H1 (cell line): Measurements from ENCODE around the gene PGLYRP2. TPM values are rescaled to one million over a fixed set of nuclear protein-coding genes. Genes with fewer than 3 reads are reported as not detected.

Source experiments
- CTCF ChIA-PET: fragments of 300-600 bp; sonication (Branson Sonifier 250); formaldehyde crosslinking; loops from one replicate; lab custom pipeline; 2021; ENCODE audit not compliant: partially characterized antibody; lab: Charles Lee
- POLR2A ChIA-PET: fragments of 300-600 bp; sonication (Branson Sonifier 250); formaldehyde crosslinking; loops from one replicate; lab custom pipeline; 2021; ENCODE audit warnings: inconsistent platforms; ENCODE audit not compliant: partially characterized antibody; lab: Charles Lee
- DNase-seq, 2 experiments: peaks; one replicate each; pipeline versions ENCODE4 v3.0.0 to v3.0.0-alpha.2; 2010 to 2022; ENCODE audit warnings: low spot score in 2 of 2, low read depth in 1 of 2, mixed read lengths in 1 of 2
- FAIRE-seq: peaks from 2 replicates; lab custom pipeline; 2011; peaks lifted over from hg19 to GRCh38; lab: Jason Lieb, UNC
- H2AFZ ChIP-seq: 2 replicates; pipeline ENCODE4 v1.8.1; 2012; ENCODE audit warnings: low read length, inconsistent platforms
- H2AK5ac ChIP-seq: 2 replicates; pipeline ENCODE4 v1.6.1; 2013; ENCODE audit warnings: low read depth, low read length
- H2BK120ac ChIP-seq: replicated peaks from 2 replicates; pipeline ENCODE3; 2013; ENCODE audit warnings: low read depth, low read length, inconsistent platforms
- H2BK12ac ChIP-seq: 2 replicates; pipeline ENCODE4 v1.6.1; 2013; ENCODE audit warnings: low read depth, low read length
- H2BK15ac ChIP-seq: 2 replicates; pipeline ENCODE4 v1.6.1; 2013; ENCODE audit warnings: low read length
- H2BK20ac ChIP-seq: 2 replicates; pipeline ENCODE4 v1.6.1; 2013; ENCODE audit warnings: low read length
- H2BK5ac ChIP-seq: 2 replicates; pipeline ENCODE4 v1.6.1; 2013; ENCODE audit warnings: low read depth, low read length
- H3K14ac ChIP-seq: 2 replicates; pipeline ENCODE4 v1.6.1; 2013; ENCODE audit warnings: inconsistent platforms; ENCODE audit not compliant: insufficient read length
- H3K18ac ChIP-seq: 2 replicates; pipeline ENCODE4 v1.6.1; 2013; ENCODE audit warnings: low read length; ENCODE audit errors: extremely low read depth
- H3K23ac ChIP-seq: 2 replicates; pipeline ENCODE4 v1.6.1; 2013; ENCODE audit warnings: inconsistent platforms; ENCODE audit not compliant: insufficient read length
- H3K23me2 ChIP-seq: 2 replicates; pipeline ENCODE4 v1.6.1; 2013; ENCODE audit warnings: low read depth, low read length
- H3K27ac ChIP-seq: 2 replicates; pipeline ENCODE4 v1.6.1; 2011; ENCODE audit warnings: low read depth, low read length, inconsistent platforms
- H3K27me3 ChIP-seq, 4 experiments: replicated peaks in 1 of 4; 1 replicate in 1 of 4; 2 replicates in 3 of 4; pipeline versions ENCODE4 v1.6.1 to v1.8.1; 2011 to 2013; ENCODE audit warnings: low read length in 3 of 4, mild to moderate bottlenecking in 3 of 4, inconsistent platforms in 2 of 4, mixed read lengths in 2 of 4, moderate library complexity in 1 of 4; ENCODE audit not compliant: control insufficient read depth in 3 of 4, insufficient read depth in 3 of 4; ENCODE audit errors: extremely low read depth in 1 of 4
- H3K36me3 ChIP-seq, 4 experiments: 2 replicates each; pipeline versions ENCODE4 v1.6.1 to v1.8.1; 2011 to 2013; ENCODE audit warnings: mild to moderate bottlenecking in 4 of 4, low read length in 3 of 4, moderate library complexity in 2 of 4, control low read depth in 1 of 4, inconsistent platforms in 1 of 4; ENCODE audit not compliant: insufficient read depth in 4 of 4, control insufficient read depth in 2 of 4
- H3K4ac ChIP-seq: replicated peaks from 2 replicates; pipeline ENCODE3; 2013; ENCODE audit warnings: low read length, low read depth, mixed read lengths, inconsistent platforms; ENCODE audit not compliant: insufficient read length
- H3K4me1 ChIP-seq, 4 experiments: replicated peaks in 1 of 4; 1 replicate in 1 of 4; 2 replicates in 3 of 4; pipeline versions ENCODE4 v1.6.1 to v1.8.1; 2011 to 2013; ENCODE audit warnings: low read length in 3 of 4, inconsistent platforms in 2 of 4, mixed read lengths in 1 of 4; ENCODE audit not compliant: insufficient read depth in 4 of 4, control insufficient read depth in 3 of 4
- H3K4me2 ChIP-seq, 2 experiments: 2 replicates each; pipeline versions ENCODE4 v1.6.1 to v1.8.1; 2011 to 2013; ENCODE audit warnings: low read depth in 2 of 2, low read length in 2 of 2, control low read depth in 1 of 2, inconsistent platforms in 1 of 2, mild to moderate bottlenecking in 1 of 2; ENCODE audit not compliant: insufficient read depth in 1 of 2
- H3K4me3 ChIP-seq, 4 experiments: fragments of 200-600, 300-600 bp in 1 of 4; sonication (generic), shearing (Covaris generic), sonication (Bioruptor Twin) in 1 of 4; 2 replicates each; pipeline versions ENCODE4 v1.5.1 to v1.8.1; 2011 to 2016; ENCODE audit warnings: low read length in 4 of 4, low read depth in 3 of 4, control low read depth in 2 of 4, inconsistent platforms in 2 of 4, mild to moderate bottlenecking in 2 of 4, mixed read lengths in 1 of 4, moderate library complexity in 1 of 4; ENCODE audit not compliant: insufficient read depth in 2 of 4; ENCODE audit errors: extremely low read depth in 1 of 4
- H3K56ac ChIP-seq: replicated peaks from 2 replicates; pipeline ENCODE3; 2013; ENCODE audit warnings: low read depth, mild to moderate bottlenecking, mixed read lengths, low read length, inconsistent platforms; ENCODE audit not compliant: insufficient read length
- H3K79me1 ChIP-seq: 2 replicates; pipeline ENCODE4 v1.6.1; 2013; ENCODE audit warnings: low read depth, low read length, control low read depth
- H3K79me2 ChIP-seq, 2 experiments: 2 replicates each; pipeline versions ENCODE4 v1.6.1 to v1.8.1; 2012 to 2013; ENCODE audit warnings: low read length in 2 of 2, mild to moderate bottlenecking in 2 of 2, inconsistent platforms in 1 of 2; ENCODE audit not compliant: insufficient read depth in 2 of 2, control insufficient read depth in 1 of 2
- H3K9ac ChIP-seq, 4 experiments: replicated peaks in 1 of 4; 1 replicate in 1 of 4; 2 replicates in 3 of 4; pipeline versions ENCODE4 v1.6.1 to v1.8.1; 2011 to 2013; ENCODE audit warnings: low read depth in 3 of 4, low read length in 3 of 4, control low read depth in 2 of 4, mild to moderate bottlenecking in 2 of 4, moderate library complexity in 2 of 4, inconsistent platforms in 1 of 4; ENCODE audit errors: extremely low read depth in 1 of 4
- H3K9me3 ChIP-seq, 2 experiments: 2 replicates each; pipeline versions ENCODE4 v1.6.1 to v1.8.1; 2012 to 2013; ENCODE audit warnings: mild to moderate bottlenecking in 2 of 2, moderate library complexity in 2 of 2, control low read depth in 1 of 2, inconsistent platforms in 1 of 2, low read depth in 1 of 2, low read length in 1 of 2, mixed read lengths in 1 of 2; ENCODE audit not compliant: insufficient read depth in 2 of 2
- H4K20me1 ChIP-seq, 2 experiments: replicated peaks in 1 of 2; 2 replicates each; pipeline versions ENCODE3 to v1.8.1; 2011 to 2013; ENCODE audit warnings: inconsistent platforms in 2 of 2, low read length in 2 of 2, mild to moderate bottlenecking in 1 of 2; ENCODE audit not compliant: insufficient read depth in 2 of 2, control insufficient read depth in 1 of 2
- H4K5ac ChIP-seq: 2 replicates; pipeline ENCODE4 v1.6.1; 2013; ENCODE audit warnings: low read length, low read depth, mixed read lengths, inconsistent platforms; ENCODE audit not compliant: insufficient read length
- H4K8ac ChIP-seq: 2 replicates; pipeline ENCODE4 v1.8.0; 2013; ENCODE audit warnings: mild to moderate bottlenecking, moderate library complexity, low read length, inconsistent platforms; ENCODE audit not compliant: insufficient read depth; ENCODE audit errors: extremely low read depth
- H4K91ac ChIP-seq: replicated peaks from 2 replicates; pipeline ENCODE3; 2013; ENCODE audit warnings: low read length, mixed read lengths, inconsistent platforms; ENCODE audit not compliant: insufficient read length
- CREB1 ChIP-seq: IDR thresholded peaks from 2 replicates; pipeline ENCODE4 v1.6.1; 2012; ENCODE audit warnings: inconsistent platforms
- FOSL1 ChIP-seq: IDR thresholded peaks from 2 replicates; pipeline ENCODE4 v1.6.1; 2011; ENCODE audit warnings: mild to moderate bottlenecking, low read depth, low read length, moderate library complexity; ENCODE audit not compliant: insufficient read depth
- RAD21 ChIP-seq, 2 experiments: IDR thresholded peaks in 1 of 2; conservative IDR thresholded peaks in 1 of 2; 2 replicates each; pipeline ENCODE4 v1.6.1; 2011; ENCODE audit warnings: low read depth in 2 of 2, low read length in 2 of 2, improper control_type of control experiment in 1 of 2, inconsistent platforms in 1 of 2, mild to moderate bottlenecking in 1 of 2, moderate library complexity in 1 of 2
- SIX5 ChIP-seq: IDR thresholded peaks from 2 replicates; pipeline ENCODE4 v1.6.1; 2011; ENCODE audit warnings: mild to moderate bottlenecking, low read depth, low read length
- TCF12 ChIP-seq: IDR thresholded peaks from 2 replicates; pipeline ENCODE4 v1.6.1; 2011; ENCODE audit warnings: low read depth, mild to moderate bottlenecking, low read length
- WGBS, 2 experiments: shearing (Covaris generic) in 1 of 2; methylation state at CpG; one replicate each; pipeline versions ENCODE4 v1.1.6 to v1.1.7; 2013 to 2015; ENCODE audit warnings: low lambda C conversion rate in 2 of 2, mixed read lengths in 2 of 2, inconsistent platforms in 1 of 2, low coverage in 1 of 2, missing lambda C conversion rate in 1 of 2; ENCODE audit not compliant: insufficient replicate concordance in 2 of 2, insufficient coverage in 1 of 2, insufficient read length in 1 of 2; ENCODE audit errors: extremely low coverage in 1 of 2, missing lambda C conversion rate in 1 of 2; 5-methylcytosine and 5-hydroxymethylcytosine counted together
- polyA plus RNA-seq, 7 experiments: library from polyadenylated mRNA; depleted of rRNA in 3 of 7; stranded (reverse) in 5 of 7; unstranded in 2 of 7; fragments of >200 nt in 5 of 7; fragments of 200-250 nt in 2 of 7; gene quantifications; 1 replicate in 5 of 7; 2 replicates in 1 of 7; 4 replicates in 1 of 7; pipeline versions ENCODE4 v1.2.1 to v1.2.3, GENCODE V29; 2011 to 2013; ENCODE audit warnings: missing spikeins in 2 of 7, mixed read lengths in 2 of 7
- total RNA-seq: library from RNA; stranded (reverse); fragmentation: NEBNext Ultra II Directional; extraction: Animal tissue kit (Norgen Biotek cat#: 25700); gene quantifications from 2 replicates; pipeline ENCODE4 v1.2.1, GENCODE V29; 2021

Gene PGLYRP2
- total and polyA plus RNA-seq, 2 of the 8 experiments (the other 6 are each of a cell fraction or from before 2014, with no cell fraction given), result not detected

GRCh38 chr19:15424121-15424520 is 55.2 kb downstream of the PGLYRP2 start:
- Histone ChIP-seq H3K14ac (no peak overlapping the region), H3K4me3 (no peak overlapping the region), H3K23ac (no peak overlapping the region), H3K4ac (no peak overlapping the region), H3K23me2 (no peaks in the 10 kb centered on the region), H4K5ac (no peak overlapping the region), H3K4me2 (no peak overlapping the region), H3K9ac (no peak overlapping the region), H3K4me1 (no peaks in the 10 kb centered on the region), H4K91ac (no peak overlapping the region), H3K27ac (no peak overlapping the region), H2BK5ac (no peak overlapping the region), H2AFZ (no peak overlapping the region), H4K8ac (no peak overlapping the region), H2BK20ac (no peak overlapping the region), H4K20me1 (peaks cover 2 to 8% of the 10 kb centered on the region in 2 experiments), H3K27me3 (no peaks in the 10 kb centered on the region), H3K36me3 (peaks cover 2 to 44% (median 21%) of the 10 kb centered on the region in 4 experiments; a peak in 6 of 8 replicates), H2BK12ac (no peak overlapping the region), H2AK5ac (no peak overlapping the region), H2BK120ac (no peak overlapping the region), H3K79me2 (peaks cover 0 to 4% of the 10 kb centered on the region in 2 experiments; a peak in 1 of 4 replicates), H3K18ac (no peak overlapping the region), H3K79me1 (peaks cover 5% of the 10 kb centered on the region; the same call in 1 of the 2 replicates), H3K56ac (no peak overlapping the region), H3K9me3 (peaks cover 3 to 4% of the 10 kb centered on the region in 2 experiments; a peak in 1 of 4 replicates), H2BK15ac (no peak overlapping the region)
- CTCF ChIA-PET, result interaction anchor here (0.9 kb wide), 1 partner anchor 135 kb away, joined by 3 read pairs; no protein-coding TSS in a partner anchor
- FAIRE-seq (no peak), DNase-seq (no peak)
- POLR2A ChIA-PET, result no interaction called here
- 100% methylated on average over 4 of the region's 13 CpGs; no CpG with 5 or more reads in 1 of the 2 experiments for WGBS, 2 experiments
- TF ChIP-seq SIX5, result no peak
- TF ChIP-seq RAD21 (IDR thresholded peaks at IDR 0.05 in 1 of 2, conservative IDR thresholded peaks at IDR 0.05 in 1 of 2; ENCODE audit: low read depth in 2 of 2, low read length in 2 of 2), result no peak
- TF ChIP-seq CREB1, result no peak
- no peak for TF ChIP-seq TCF12
- TF ChIP-seq FOSL1, result no peak
